Measurements from ENCODE around the gene CCIN. TPM values are rescaled to one million over a fixed set of nuclear protein-coding genes. Genes with fewer than 3 reads are reported as not detected.
A peak's percentile ranks its signal among the peaks of the same experiment; 100 is the strongest.

Gene CCIN
- total RNA-seq, 1 donor from 2014 or later, result not detected

DNA sequence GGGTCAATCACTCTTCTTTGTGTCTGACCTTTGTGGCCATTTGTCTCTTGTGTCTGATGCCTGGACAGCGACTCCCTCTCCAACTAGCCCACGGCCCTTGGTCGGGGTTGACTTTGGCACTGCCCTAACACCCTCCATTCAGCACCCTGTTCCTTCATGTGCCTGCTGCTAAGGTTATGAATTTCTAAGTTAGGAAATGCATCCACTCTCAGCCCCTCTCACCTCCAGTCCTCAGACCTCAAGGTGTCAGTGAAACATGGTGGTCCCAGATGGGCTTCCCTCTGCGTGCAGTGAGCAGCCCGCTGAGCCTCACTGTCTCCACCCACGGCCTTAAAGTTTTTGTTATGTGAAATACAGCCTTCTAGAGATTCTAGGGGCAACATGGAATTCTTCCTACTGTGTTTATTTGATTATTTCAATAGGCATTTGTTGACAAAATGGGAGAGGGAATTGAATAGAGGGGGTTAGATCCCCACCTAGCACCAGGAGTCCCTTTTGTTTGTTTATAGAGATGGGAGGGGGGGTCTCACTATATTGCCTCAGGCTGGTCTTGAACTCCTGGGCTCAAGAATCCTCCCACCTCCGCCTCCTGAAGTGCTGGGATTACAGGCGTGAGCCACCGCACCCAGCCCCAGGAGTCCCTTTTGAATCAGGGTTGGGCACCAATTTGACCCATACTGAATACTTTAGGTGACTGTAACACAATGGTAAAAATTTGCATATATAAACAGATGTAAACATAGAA is 34.3 kb upstream of the CCIN start:
- DNase-seq (ENCODE audit: low read depth), result no peak
- Histone ChIP-seq H3K27me3 (ENCODE audit: control insufficient read depth, insufficient read depth, low read length) (no peaks in the 10 kb centered on the region), H3K36me3 (ENCODE audit: control insufficient read depth, insufficient read depth, low read length) (no peaks in the 10 kb centered on the region), H3K4me3 (ENCODE audit: low read depth, low read length) (no peak overlapping the region)
- TF ChIP-seq, protein P1, sequence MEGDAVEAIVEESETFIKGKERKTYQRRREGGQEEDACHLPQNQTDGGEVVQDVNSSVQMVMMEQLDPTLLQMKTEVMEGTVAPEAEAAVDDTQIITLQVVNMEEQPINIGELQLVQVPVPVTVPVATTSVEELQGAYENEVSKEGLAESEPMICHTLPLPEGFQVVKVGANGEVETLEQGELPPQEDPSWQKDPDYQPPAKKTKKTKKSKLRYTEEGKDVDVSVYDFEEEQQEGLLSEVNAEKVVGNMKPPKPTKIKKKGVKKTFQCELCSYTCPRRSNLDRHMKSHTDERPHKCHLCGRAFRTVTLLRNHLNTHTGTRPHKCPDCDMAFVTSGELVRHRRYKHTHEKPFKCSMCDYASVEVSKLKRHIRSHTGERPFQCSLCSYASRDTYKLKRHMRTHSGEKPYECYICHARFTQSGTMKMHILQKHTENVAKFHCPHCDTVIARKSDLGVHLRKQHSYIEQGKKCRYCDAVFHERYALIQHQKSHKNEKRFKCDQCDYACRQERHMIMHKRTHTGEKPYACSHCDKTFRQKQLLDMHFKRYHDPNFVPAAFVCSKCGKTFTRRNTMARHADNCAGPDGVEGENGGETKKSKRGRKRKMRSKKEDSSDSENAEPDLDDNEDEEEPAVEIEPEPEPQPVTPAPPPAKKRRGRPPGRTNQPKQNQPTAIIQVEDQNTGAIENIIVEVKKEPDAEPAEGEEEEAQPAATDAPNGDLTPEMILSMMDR (IDR thresholded peaks at IDR 0.05; ENCODE audit: insufficient read depth, low read length, poor library complexity, severe bottlenecking), result no peak

DNA sequence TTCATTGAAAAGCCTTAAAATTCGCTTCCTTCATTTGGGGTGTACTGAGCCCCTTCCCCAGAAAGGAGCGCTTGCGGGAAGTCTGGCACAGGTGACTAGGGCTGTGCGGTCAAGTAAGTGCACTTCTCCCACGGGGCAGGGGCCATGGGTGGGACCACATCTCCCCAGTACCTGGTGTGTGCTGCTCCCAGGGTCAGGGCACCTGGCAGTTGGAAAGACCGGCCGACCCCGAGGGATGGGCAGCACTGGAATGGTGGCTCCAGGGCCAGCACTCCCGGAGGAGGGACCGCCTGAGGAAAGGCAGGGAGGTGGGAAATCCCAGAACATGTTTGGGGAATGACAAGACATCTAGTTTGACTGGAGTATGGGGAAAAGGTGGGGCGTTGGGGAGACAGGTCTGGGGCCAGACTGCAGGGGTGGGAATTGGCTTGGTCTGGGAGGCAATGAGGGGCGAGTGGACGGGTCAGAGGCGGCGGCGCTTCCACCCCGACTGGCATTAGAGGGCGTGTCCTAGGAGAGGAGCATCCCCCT is 33.4 kb upstream of the CCIN start:
- no peak for DNase-seq (ENCODE audit: low read depth)
- no peaks in the 10 kb centered on the region for H3K36me3 ChIP-seq (ENCODE audit: control insufficient read depth, insufficient read depth, low read length)
- TF ChIP-seq, protein P1 (IDR thresholded peaks at IDR 0.05; ENCODE audit: insufficient read depth, low read length, poor library complexity, severe bottlenecking), result peak; percentile 17
- peak overlapping the region; percentile 56 for H3K4me3 ChIP-seq (ENCODE audit: low read depth, low read length)
- no peaks in the 10 kb centered on the region for H3K27me3 ChIP-seq (ENCODE audit: control insufficient read depth, insufficient read depth, low read length)

DNA sequence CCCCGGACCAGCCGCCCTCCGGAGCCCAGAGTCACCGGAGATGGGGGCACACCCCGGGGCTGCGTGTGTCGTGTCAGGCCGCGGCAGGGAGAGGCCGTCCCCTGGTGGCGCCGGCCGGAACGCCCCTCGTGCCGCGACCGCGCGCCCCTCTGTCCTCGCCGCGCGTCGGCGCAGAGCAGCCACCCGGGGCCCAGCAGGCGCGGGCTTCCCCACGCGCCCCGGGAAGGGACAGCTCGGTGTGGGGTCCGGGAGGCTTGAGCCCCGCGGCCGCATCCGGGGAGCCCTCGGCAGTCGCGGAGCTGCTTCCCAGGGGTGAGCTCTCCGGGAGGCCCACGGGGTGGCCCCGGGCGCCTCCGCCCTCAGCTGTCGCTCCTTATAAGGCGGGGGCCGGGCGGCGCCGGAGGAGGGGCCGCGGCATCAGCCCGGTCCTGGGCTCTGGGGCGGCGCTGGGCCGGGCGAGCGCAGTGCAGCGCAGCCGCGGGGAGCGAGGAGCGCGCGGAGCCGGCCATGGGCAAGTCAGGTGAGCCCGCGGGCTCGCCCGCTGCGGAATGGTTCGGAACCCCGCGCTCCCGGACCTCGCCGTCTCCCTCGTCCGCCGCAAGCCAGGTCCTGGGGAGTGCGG is 32.8 kb upstream of the CCIN start, which contains the start of gene GLIPR2:
Gene GLIPR2, plus strand, starts transcription at position 462 of the 622 bp plus-strand sequence. Its CDS starts 46 bp downstream, at position 508.
- TF ChIP-seq, protein P1 (IDR thresholded peaks at IDR 0.05; ENCODE audit: insufficient read depth, low read length, poor library complexity, severe bottlenecking), result no peak
- peak within 1 kb of the TSS; percentile 56 for H3K4me3 ChIP-seq (ENCODE audit: low read depth, low read length)
- no peaks in the 10 kb centered on the region for H3K27me3 ChIP-seq (ENCODE audit: control insufficient read depth, insufficient read depth, low read length)
- no peak for DNase-seq (ENCODE audit: low read depth)
- H3K36me3 ChIP-seq (ENCODE audit: control insufficient read depth, insufficient read depth, low read length), result no peaks in the 10 kb centered on the region

DNA sequence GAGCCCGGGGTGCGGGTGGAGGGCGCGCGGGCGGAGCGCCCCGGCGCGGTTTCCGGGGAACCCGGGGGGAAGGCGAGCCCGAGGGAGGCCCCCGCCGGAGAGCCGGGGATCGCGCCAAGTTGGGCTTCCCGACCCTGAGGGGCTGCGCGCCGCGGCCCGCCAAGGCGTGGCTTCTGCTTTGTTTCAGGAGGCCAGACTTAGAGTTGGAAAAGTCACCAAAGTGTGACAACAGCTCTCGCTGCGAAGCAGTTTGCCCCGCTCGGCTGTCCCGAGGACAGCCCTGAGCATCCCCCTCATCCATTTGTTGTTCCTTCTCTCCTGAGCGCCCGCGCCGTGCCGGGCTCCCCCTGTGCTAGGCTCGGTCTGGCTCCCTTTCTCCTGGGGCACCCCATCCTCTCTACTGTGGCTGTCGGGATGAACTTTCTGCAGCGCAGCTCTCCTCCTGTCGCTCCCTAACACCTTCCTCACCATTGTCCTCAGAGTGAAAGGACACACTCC is 32.2 kb upstream of the CCIN start:
- Histone ChIP-seq H3K36me3 (ENCODE audit: control insufficient read depth, insufficient read depth, low read length) (no peaks in the 10 kb centered on the region), H3K27me3 (ENCODE audit: control insufficient read depth, insufficient read depth, low read length) (no peaks in the 10 kb centered on the region), H3K4me3 (ENCODE audit: low read depth, low read length) (peak overlapping the region; percentile 56)
- TF ChIP-seq, protein P1 (IDR thresholded peaks at IDR 0.05; ENCODE audit: insufficient read depth, low read length, poor library complexity, severe bottlenecking), result no peak
- no peak for DNase-seq (ENCODE audit: low read depth)

DNA sequence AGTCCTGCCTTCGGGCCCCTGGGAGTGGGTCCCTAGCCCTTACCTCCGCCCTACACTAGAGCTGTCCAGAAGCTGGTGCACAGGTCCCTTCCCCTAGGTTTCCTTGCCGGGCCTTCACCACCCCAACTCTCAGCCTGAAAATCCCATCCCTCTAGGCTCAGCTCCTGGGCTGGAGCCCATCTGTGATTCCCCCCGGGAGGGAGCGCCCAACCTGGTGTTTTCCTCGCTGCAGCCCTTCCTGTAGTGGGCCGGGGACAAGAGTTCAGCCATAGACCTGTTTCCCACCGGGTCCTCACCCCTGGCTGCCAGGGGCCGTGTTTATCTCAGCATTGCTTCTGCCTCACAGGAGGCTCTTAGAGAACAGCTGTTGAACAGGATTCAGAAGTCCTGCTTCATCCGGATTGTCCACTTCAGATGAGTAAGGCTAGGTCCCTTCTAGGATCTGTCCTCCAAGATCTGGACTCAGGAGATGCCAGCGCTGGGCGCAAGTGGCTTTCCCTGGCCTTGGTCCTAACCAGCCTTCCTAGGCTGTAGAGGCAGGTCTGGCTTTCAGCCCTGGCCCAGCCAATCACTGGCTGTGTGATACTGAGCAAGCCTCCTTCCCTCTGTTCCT is 31.7 kb upstream of the CCIN start:
- Histone ChIP-seq H3K27me3 (ENCODE audit: control insufficient read depth, insufficient read depth, low read length) (no peaks in the 10 kb centered on the region), H3K4me3 (ENCODE audit: low read depth, low read length) (peak overlapping the region; percentile 56), H3K36me3 (ENCODE audit: control insufficient read depth, insufficient read depth, low read length) (no peaks in the 10 kb centered on the region)
- no peak for DNase-seq (ENCODE audit: low read depth)
- TF ChIP-seq, protein P1 (IDR thresholded peaks at IDR 0.05; ENCODE audit: insufficient read depth, low read length, poor library complexity, severe bottlenecking), result no peak

Measured in kidney epithelial cell (primary cell).